ENCODE data around the gene ZFTA.

ZFTA gene

GRCh38 chr11:63795066-63795465 is 26.5 kb upstream of the ZFTA start:
- no peak for DNase-seq (ENCODE audit: low read depth)
- H3K4me3 ChIP-seq (ENCODE audit: control insufficient read depth, low read depth, low read length) = no peak overlapping the region
- TF ChIP-seq, protein P1, sequence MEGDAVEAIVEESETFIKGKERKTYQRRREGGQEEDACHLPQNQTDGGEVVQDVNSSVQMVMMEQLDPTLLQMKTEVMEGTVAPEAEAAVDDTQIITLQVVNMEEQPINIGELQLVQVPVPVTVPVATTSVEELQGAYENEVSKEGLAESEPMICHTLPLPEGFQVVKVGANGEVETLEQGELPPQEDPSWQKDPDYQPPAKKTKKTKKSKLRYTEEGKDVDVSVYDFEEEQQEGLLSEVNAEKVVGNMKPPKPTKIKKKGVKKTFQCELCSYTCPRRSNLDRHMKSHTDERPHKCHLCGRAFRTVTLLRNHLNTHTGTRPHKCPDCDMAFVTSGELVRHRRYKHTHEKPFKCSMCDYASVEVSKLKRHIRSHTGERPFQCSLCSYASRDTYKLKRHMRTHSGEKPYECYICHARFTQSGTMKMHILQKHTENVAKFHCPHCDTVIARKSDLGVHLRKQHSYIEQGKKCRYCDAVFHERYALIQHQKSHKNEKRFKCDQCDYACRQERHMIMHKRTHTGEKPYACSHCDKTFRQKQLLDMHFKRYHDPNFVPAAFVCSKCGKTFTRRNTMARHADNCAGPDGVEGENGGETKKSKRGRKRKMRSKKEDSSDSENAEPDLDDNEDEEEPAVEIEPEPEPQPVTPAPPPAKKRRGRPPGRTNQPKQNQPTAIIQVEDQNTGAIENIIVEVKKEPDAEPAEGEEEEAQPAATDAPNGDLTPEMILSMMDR (conservative IDR thresholded peaks at IDR 0.05; ENCODE audit: control insufficient read depth, insufficient read depth, low read depth, low read length) = no peak

GRCh38 chr11:63793161-63793560 is 24.6 kb upstream of the ZFTA start:
- no peak overlapping the region for H3K4me3 ChIP-seq (ENCODE audit: control insufficient read depth, low read depth, low read length)
- peak; percentile 53 for DNase-seq (ENCODE audit: low read depth)
- TF ChIP-seq, protein P1 (conservative IDR thresholded peaks at IDR 0.05; ENCODE audit: control insufficient read depth, insufficient read depth, low read depth, low read length) = no peak

DNA sequence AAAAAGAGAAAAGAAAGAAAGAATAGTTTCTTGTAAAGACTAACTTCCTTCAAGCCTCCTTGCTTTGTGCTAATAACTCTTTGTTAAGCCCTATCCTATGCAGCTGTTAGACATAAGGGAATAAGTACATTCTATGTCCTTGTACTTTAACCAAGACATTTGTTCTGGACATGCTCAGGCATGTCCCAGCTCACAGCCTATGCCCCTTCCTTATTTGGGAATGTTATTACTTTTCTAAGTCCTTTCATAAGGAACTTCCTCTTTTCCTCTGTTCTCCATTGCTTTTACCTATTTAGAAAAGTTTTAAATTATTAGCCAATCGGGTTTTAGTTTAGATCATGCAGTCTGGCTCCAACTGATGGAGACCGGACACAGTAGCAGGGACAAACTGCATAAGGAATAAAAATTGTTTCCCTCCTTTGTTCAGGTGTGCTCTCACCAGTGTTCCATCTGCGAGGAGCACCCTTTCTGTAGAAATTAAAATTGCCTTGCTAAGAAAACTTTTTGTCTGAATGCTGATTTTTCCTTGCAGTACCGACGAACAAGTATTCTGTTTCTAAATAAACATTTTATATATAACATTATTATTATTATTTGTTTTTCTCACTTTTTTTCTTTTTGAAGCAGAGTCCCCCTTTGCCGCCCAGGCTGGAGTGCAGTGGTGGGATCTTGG is 23.1 kb upstream of the ZFTA start:
- TF ChIP-seq, protein P1 (conservative IDR thresholded peaks at IDR 0.05; ENCODE audit: control insufficient read depth, insufficient read depth, low read depth, low read length) = no peak
- no peak overlapping the region for H3K4me3 ChIP-seq (ENCODE audit: control insufficient read depth, low read depth, low read length)
- peak; percentile 15 for DNase-seq (ENCODE audit: low read depth)

- TF ChIP-seq, protein P1 (conservative IDR thresholded peaks at IDR 0.05; ENCODE audit: control insufficient read depth, insufficient read depth, low read depth, low read length) = no peak
- DNase-seq (ENCODE audit: low read depth) = no peak
- H3K4me3 ChIP-seq (ENCODE audit: control insufficient read depth, low read depth, low read length) = no peak overlapping the region
These were observed 17.2 kb upstream of the ZFTA start for GRCh38 chr11:63785823-63786222.

GRCh38 chr11:63783925-63784592 is 15.5 kb upstream of the ZFTA start:
- TF ChIP-seq, protein P1 (conservative IDR thresholded peaks at IDR 0.05; ENCODE audit: control insufficient read depth, insufficient read depth, low read depth, low read length) = no peak
- H3K4me3 ChIP-seq (ENCODE audit: control insufficient read depth, low read depth, low read length) = no peak overlapping the region
- no peak for DNase-seq (ENCODE audit: low read depth)

- DNase-seq (ENCODE audit: low read depth) = no peak
- TF ChIP-seq, protein P1 (conservative IDR thresholded peaks at IDR 0.05; ENCODE audit: control insufficient read depth, insufficient read depth, low read depth, low read length) = no peak
These were observed 14.2 kb upstream of the ZFTA start for GRCh38 chr11:63782749-63783148.

More at GRCh38 chr11:63782749-63783148, 14.2 kb upstream of the ZFTA start:
- no peak overlapping the region for H3K4me3 ChIP-seq (ENCODE audit: control insufficient read depth, low read depth, low read length)
